Measurements from ENCODE around the gene CCT6A.
"Not testable (repeated sequence)": the region's sequence is repeated elsewhere in the genome, so short reads cannot be mapped to it uniquely, and the experiment has no call there.

Gene CCT6A, protein sequence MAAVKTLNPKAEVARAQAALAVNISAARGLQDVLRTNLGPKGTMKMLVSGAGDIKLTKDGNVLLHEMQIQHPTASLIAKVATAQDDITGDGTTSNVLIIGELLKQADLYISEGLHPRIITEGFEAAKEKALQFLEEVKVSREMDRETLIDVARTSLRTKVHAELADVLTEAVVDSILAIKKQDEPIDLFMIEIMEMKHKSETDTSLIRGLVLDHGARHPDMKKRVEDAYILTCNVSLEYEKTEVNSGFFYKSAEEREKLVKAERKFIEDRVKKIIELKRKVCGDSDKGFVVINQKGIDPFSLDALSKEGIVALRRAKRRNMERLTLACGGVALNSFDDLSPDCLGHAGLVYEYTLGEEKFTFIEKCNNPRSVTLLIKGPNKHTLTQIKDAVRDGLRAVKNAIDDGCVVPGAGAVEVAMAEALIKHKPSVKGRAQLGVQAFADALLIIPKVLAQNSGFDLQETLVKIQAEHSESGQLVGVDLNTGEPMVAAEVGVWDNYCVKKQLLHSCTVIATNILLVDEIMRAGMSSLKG

DNA sequence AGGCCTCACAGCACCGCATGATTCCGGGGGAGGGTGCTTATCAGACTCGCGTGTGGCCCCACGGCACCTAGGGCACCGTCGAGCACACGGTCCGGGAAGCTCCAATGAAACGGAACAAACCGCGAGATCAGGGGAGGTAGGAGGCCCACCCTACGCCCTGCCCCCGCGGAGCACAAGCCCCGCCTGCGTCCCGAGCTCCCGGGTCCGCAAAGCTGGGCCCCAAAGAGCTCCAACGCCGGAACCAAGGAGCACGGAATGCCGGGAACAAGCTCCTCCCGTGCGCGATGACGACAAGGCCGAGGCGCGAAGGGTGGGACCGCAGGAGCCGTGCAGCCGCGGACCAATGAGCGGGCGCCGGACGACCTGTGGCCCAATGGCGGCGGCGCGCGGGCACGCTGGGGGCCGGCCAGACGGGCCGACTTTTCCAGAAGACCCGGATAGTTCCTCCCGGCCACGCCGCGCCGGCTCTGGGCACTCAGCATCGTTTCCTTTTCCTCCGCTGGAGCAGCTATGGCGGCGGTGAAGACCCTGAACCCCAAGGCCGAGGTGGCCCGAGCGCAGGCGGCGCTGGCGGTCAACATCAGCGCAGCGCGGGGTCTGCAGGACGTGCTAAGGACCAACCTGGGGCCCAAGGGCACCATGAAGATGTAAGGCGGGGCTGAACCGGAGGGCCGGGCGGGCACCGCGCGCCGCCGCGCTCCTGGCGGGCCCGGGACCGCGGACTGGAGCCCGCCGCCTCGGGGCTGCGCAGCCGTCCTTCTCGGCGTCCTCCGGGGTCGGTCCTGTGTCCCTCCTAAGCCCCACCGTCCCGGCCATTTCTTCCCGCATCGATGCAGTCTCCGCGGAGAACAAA lies at the start of gene CCT6A, which contains the start of gene PSPH:
Gene CCT6A, plus strand, starts transcription at position 427 of the 853 bp plus-strand sequence. Its CDS starts 84 bp downstream, at position 511.
Gene PSPH, minus strand, starts transcription at position 106 of the 853 bp plus-strand sequence. CDS start 30,232 bp downstream, outside the sequence.
- peak; percentile 79 to 81 (median 80) for DNase-seq

DNA sequence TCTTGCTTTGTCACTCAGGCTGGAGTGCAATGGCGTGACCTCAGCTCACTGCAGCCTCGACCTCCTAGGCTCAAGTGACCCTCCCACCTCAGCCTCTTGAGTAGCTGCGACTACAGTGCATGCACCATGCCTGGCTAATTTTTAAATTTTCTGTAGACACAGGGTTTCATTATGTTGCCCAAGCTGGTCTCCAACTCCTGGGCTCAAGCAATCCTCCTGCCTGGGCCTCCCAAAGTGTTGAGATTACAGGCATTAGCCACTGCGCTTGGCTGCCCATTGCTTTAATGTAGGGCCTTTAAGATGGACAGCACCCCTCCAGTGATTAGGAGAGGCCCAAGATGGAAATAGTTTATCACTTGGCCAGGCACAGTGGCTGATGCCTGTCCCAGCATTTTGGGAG lies 47.8 kb upstream of the CCT6A start:
- no peak for DNase-seq

DNA sequence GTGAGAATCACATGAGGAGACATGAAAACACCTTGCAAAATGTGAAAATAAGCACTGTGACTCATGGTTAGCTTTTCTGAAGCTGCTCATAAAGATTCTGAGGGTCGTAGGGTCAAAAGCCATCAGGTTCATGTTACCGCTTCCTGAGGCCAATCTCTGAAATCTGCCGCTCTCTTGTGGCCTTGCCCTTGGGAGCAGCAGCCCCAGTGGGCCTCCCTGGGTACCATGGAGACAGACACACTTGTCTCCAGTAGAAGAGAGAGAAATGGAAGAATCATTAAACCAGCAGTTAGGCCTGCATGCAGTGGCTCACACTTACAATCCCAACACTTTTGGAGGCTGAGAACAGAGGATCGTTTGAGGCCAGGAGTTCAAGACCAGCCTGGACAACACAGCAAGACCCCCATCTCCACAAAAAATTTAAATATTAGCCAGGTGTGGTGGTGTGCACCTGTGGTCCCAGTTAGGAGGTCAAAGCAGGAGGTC lies 44.4 kb upstream of the CCT6A start:
- no peak for DNase-seq

DNA sequence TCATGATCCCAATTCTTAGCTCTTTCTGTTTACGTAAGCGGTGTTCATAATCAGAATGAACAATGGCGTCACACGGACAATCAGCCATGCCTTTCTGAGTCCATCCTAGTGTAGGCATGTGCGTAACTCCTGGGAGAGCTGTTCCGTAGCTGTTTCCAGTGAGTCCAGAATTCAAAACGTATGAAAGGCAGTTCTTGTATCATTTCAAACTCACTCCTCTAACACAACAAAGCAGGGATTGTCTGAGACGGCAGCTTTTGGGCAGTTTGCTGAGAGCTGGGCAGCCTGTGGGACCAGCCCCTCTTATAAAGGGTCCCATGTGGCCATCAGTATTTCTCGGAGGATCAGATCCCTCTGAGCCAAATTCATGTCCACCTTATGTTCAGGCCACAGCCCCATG lies 43.7 kb upstream of the CCT6A start:
- no peak for DNase-seq

DNA sequence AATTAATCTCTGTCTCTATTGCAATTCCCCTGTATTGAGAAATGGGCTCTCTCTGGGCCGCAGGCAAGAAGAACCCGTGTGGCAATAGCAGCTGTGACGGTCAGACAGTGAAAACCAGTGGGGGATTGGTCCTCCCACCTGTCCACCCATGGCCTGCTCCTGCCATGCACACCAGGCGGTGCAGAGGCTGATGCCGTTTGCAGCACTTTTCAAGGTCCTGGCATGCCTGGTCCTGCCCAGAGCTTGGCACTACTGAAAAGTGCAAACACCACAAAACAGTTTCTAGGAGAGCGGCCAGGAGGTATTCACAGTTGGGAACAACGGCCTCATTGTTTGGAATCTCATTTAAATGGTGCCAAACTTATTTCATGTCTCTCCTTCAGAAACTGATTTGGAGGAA lies 41.9 kb upstream of the CCT6A start:
- no peak for DNase-seq

DNA sequence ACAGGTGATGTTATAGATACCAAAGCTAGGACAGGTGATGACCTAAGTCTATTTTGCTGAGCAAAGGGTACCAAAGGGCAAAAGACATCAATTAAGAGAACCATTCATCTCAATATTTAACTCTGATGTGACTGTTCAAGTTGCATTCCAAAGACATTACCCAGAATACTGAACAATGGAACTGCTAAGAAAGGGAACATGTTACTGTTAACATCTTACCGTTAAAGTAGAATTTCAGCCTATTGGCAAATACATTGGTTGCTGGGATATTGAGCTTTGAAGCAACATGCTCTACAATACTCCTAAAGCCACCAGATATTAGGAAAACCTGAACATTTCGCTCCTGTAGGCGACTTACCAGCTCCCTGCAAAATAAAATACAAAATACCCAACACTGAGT lies 34.5 kb upstream of the CCT6A start:
- not testable (repeated sequence) for DNase-seq

DNA sequence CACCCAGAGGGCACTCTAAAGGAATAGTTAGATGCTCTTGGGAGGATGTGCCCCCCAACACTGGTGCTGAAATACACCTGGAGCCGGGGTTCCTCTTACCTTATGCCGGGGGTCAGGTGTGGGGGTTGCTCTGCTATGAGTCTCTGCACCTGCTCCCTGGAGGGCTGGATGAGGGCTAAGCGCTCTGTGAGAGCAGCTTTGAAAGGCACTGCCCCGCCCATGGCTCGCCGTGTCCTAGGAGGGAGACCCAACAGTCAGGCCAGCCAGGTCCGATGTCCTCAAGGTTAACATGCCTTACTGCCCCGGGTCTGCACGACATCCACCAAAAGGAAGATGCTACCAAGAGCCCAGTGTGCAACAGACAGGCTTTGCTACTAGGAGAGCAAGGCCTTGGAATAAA lies 32.1 kb upstream of the CCT6A start:
- DNase-seq, result no peak

DNA sequence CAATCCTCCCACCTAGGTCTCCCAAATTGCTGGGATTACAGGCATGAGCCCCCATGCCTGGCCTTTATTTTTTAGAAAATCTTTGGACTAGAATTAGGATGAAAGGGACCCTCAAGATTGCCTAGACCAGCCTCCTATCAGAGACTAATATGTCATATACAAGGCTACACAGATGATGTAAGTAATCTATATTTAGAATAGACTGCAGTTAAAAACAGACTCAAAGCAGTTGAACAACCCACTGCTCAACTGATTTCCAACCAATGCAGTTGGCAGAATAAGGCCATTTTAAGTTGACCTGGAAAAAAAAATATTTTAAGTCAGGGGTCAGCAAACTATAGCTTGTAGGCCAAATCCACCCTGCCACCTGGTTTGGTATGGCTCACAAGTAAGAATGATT lies 28.1 kb upstream of the CCT6A start:
- no peak for DNase-seq

DNA sequence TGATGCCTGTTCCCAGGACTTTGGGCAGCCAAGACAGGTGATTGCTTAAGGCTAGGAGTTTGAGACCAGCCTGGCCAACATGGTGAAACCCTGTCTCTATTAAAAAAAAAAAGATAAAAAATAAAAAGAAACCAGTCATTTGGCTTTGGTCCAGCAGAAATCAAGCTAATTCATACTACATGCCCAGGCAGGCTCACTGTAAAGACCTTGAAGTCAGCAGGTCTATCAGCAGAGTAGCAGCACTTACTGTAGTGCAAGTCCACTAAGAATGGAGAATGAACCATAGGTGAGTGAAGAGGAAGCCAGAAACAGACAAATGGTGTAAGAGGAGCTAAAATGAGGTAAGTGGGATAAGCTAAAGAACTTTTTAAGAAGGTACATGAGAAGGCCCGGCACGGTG lies 25.0 kb upstream of the CCT6A start:
- no peak for DNase-seq

DNA sequence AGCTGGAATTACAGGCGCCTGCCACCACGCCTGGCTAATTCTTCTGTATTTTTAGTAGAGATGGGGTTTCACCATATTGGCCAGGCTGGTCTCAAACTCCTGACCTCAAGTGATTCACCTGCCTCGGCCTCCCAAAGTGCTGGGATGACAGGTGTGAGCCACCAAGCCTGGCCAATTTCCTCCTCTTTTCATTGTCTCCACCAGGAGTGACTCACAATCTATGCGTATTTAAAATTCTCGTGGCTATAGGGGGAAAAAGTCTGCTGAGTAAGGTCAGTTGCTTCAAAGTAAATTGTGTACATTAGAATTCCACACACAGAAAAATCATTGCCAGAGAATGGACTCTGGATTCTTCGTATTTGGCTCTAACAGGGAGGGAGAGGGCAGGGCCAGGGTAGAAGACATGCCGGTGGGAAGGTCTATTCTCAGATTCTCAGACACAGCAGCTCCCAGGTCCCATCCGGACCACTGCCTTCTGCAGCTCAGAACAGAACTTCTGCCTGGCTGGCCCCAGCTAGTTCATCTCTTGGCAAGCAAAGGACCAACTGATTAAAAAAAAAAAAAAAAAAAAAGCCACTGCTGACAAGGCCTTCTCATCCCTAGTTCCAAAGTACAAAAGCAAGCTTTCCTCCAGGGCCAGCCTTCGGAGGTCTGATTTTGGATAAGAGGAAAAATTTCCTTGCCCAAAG lies 22.5 kb upstream of the CCT6A start:
- DNase-seq, result no peak

DNA sequence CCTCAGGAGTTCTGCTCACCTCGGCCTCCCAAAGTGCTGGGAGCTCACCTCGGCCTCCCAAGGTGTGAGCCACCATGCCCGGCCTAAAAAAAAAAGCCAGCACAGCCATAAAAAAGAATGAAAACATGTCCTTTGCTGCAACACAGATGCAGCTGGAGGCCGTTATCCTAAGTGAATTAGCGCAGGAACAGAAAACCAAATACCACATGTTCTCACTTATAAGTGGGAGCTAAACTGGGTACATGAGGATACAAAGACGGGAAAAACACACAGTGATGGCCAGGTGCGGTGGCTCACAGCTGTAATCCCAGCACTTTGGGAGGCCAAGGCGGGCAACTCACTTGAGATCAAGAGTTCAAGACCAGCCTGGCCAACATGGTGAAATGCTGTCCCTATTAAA lies 21.2 kb upstream of the CCT6A start:
- DNase-seq, result no peak

DNA sequence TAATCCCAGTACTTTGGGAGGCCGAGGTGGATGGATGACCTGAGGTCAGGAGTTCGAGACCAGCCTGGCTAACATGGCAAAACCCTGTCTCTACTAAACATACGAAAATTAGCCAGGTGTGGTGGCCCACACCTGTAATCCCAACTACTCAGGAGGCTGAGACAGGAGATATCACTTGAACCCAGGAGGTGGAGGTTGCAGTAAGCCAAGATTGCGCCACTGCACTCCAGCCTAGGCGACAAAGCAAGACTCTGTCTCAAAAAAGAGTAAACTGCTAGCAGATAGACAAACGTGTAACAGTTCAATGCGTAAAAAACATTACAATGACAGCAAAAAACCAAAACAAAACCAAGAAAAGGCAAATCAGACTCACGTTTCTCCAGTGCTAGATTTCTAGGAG lies 20.0 kb upstream of the CCT6A start:
- DNase-seq, result not testable (repeated sequence)

DNA sequence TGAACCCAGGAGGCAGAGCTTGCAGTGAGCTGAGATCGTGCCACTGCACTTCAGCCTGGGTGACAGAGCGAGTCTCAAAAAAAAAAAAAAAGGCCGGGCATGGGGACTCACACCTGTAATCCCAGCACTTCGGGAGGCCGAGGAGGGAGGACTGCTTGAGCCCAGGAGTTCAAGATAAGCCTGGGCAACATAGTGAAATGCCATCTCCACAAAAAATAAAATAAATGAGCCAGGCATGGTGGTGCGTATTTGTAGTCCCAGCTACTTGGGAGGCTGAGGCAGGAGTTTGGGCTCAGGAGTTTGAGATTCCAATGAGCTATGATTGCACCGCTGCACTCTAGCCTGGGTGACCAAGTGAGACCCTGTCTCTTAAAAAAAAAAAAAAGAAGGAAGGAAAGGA lies 19.0 kb upstream of the CCT6A start:
- DNase-seq, result not testable (repeated sequence)

DNA sequence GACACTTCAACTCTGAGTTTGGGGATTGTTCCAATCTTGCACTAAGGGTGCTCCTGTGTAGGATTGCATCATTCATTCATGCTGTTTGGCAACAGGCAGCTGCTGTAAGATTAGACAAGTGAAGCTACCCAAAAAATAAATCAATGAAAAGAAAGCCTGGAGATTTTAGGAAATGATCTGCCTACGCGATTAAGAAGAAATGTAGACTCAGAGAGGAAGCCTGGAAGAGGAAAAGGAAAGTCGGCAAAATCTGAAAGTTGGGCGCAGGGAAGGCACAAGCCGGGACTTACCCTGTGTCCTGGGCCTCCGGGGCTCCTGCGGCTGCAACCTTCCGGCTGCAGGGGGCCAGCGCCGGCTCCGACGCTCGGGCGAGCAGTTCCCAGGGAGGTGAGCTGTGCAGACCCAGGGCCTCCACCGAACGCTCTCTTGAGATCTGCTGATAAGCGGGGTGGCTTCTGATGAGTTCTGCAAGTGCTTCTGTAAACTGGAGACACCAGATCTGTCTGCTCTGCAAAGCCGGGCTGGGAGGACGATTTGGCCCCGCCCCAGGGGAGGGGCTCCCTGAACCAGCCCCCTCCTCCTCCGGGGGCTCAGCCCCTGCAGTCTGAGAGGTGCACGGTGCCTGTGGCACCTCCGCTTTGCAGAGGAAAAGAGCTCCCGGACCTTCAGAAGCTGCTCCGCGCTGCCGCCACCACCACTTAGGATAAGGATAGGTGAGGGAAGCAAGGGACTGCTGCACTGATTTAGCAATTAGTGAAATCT lies 17.7 kb upstream of the CCT6A start:
- peak; percentile 16 to 46 (median 34) for DNase-seq

DNA sequence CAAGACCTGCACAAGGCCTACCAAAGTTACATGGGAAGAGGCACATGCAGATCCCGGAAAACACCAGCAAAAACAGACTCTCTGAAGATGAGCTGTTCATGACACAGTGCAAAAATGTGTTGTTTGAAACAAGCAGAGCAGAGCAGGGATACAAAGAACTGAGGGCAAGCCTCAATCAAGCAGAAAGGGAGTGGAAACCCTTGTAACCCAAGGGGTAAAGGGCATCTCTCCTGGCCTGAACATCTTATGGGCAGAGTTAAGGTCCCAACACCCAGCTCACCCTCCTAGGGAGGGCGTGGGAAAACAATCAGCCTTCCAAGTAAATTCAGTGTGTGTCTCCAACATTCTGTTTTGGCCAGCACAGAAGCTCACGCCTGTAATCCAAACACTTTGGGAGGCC lies 10.8 kb upstream of the CCT6A start:
- DNase-seq, result no peak

DNA sequence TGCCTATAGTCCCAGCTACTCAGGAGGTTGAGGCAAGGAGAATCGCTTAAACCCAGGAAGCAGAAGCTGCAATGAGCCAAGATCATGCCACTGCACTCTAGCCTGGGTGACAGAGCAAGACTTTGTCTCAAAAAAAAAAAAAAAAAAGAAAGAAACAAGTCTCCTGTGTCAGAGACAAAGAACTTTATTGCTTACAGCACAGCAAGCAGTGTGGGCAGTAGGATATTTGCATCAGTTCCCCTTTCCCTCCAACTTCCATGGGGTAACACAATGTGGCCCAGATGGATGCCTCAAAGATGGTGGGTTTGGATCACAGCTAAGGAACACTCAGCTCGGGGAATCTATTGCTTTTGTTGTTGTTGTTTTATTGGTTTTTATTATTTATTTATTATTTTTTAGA lies 5.8 kb upstream of the CCT6A start:
- not testable (repeated sequence) for DNase-seq

DNA sequence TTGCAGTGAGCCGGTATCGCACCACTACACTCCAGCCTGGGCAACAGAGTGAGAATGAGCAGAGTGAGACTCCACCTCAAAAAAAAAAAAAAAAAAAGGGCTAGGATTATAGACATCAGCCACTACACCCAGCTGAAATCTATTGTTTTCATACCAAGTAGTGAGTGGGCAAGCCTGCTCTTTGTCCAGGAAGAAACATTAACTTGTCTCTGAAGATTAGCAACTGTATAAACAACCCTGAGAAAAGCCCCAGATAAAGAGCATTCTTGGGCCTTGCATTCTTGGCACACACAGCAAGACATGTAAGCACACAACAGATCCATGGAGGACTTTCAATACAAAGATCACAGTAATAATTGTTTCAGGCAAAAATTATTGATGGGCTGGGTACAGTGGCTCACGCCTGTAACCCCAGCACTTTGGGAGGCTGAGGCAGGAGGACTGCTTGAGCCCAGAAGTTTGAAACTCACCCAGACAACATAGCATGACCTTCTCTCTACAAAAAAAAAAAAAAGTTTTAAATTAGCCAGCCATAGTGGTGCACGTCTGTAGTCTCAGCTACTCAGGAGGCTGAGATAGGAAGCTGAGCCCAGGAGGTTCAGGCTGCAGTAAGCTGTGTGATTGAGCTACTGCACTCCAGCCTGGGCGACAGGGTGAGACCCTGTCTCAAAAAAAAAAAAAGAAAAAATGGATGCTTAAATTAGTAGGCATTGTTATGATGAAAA lies 4.7 kb upstream of the CCT6A start:
- DNase-seq, result no peak

DNA sequence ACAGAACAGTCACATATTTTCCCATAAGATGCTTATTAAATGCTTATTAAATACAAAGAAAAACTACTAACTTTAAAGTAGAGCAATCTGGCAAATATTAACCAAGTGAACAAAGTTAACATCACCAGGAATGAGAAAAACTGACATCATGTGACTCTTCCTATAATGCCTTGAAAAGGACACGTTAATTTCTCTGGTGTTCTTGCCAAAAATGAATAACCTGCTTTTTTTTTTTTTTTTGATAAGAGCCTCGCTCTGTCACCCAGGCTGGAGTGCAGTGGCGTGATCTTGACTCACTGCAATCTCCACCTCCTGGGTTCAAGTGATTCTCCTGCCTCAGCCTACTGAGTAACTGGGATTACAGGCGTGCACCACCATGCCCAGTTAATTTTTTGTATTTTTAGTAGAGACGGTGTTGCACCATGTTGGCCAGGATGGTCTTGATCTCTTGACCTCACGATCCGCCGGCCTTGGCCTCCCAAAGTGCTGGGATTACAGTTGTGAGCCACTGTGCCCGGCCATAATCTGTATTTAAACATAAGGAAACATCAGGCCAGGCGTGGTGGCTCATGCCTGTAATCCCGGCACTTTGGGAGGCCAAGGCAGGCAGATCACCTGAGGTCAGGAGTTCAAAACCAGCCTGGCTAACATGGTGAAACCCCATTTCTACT lies 4.0 kb upstream of the CCT6A start:
- not testable (repeated sequence) for DNase-seq

DNA sequence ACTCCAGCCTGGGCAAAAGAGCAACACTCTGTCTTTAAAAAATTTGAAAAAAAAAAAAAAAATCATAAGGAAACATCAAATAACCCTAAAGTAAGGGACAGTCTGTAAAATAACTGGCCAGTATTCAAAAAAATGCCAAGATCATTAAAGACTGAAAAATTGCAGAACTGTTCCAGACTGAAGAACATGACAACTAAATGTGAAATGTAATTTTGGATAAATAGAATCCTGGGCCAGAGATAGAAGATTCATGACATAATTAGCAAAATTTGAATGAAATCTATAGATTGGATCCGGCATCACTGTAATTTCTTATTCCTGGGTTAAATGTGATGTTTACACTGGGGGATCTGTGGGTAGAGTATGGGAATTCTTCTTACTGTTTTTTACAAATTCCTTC lies 3.3 kb upstream of the CCT6A start:
- DNase-seq, result no peak

DNA sequence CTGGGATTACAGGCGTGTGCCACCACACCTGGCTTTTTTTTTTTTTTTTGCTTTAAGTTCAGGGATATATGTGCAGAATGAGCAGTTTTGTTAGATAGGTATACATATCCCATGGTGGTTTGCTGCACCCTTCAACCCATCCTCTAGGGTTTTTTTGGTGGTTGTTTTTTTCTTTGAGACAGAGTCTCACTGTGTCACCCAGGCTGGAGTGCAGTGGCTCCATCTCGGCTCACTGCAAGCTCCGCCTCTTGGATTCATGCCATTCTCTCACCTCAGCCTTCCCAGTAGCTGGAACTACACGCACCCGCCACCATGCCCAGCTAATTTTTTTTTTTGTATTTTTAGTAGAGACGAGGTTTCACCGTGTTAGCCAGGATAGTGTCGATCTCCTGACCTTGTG lies 2.8 kb upstream of the CCT6A start:
- not testable (repeated sequence) for DNase-seq

DNA sequence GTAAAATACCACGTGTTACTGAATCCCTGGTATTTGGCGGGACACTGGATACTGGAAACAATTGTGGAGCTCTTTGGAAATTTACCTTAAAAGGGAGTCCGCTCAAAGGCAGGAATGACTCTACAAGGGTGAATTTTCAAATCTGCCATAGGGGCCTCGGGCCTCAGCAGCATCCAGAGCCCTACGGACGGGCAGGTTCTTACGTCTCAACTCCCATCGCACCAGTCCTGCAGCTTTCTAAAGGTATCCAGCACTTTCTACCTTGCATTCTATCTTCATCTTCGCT lies 569 bp upstream of the CCT6A start:
- no peak for DNase-seq
